CD14-positive monocyte (primary cell): ENCODE data around the gene EPB41. TPM values are rescaled to one million over a fixed set of nuclear protein-coding genes. Genes with fewer than 3 reads are reported as not detected.

ENCODE experiments used
- DNase-seq, 3 donors: peaks; one replicate each; pipeline ENCODE4 v3.0.0-alpha.2; 2011 to 2022
- H2AFZ ChIP-seq: 2 replicates; pipeline ENCODE4 v1.6.0; 2012; ENCODE audit warnings: mild to moderate bottlenecking, low read depth, low read length, inconsistent platforms; ENCODE audit not compliant: insufficient read depth, poor library complexity, severe bottlenecking
- H3K27ac ChIP-seq, 2 donors: 1 replicate in 1 of 2; 2 replicates in 1 of 2; pipeline ENCODE4 v1.5.1; 2012 to 2013; ENCODE audit warnings: low read length in 2 of 2, control low read depth in 1 of 2, inconsistent platforms in 1 of 2, low read depth in 1 of 2, mild to moderate bottlenecking in 1 of 2
- H3K27me3 ChIP-seq, 2 donors: one replicate each; pipeline versions ENCODE4 v1.6.0 to v1.6.1; 2011 to 2013; ENCODE audit warnings: low read length in 2 of 2; ENCODE audit not compliant: control insufficient read depth in 2 of 2, insufficient read depth in 2 of 2
- H3K36me3 ChIP-seq, 2 donors: replicated peaks in 1 of 2; 1 replicate in 1 of 2; 2 replicates in 1 of 2; pipeline versions ENCODE4 v1.5.1 to v1.6.1; 2012 to 2013; ENCODE audit warnings: low read length in 2 of 2, control low read depth in 1 of 2, inconsistent platforms in 1 of 2, mild to moderate bottlenecking in 1 of 2; ENCODE audit not compliant: insufficient read depth in 2 of 2, control insufficient read depth in 1 of 2
- H3K4me1 ChIP-seq, 2 donors: 1 replicate in 1 of 2; 2 replicates in 1 of 2; pipeline versions ENCODE4 v1.5.1 to v1.6.1; 2012 to 2013; ENCODE audit warnings: low read length in 2 of 2, control low read depth in 1 of 2, inconsistent platforms in 1 of 2, mild to moderate bottlenecking in 1 of 2, moderate library complexity in 1 of 2; ENCODE audit not compliant: insufficient read depth in 2 of 2, control insufficient read depth in 1 of 2
- H3K4me2 ChIP-seq: replicated peaks from 2 replicates; pipeline ENCODE3; 2012; ENCODE audit warnings: low read length, moderate library complexity, mild to moderate bottlenecking; ENCODE audit not compliant: poor library complexity, severe bottlenecking; ENCODE audit errors: extremely low read depth
- H3K4me3 ChIP-seq, 3 experiments: fragments of 200-600 bp in 1 of 3; sonication (generic) in 1 of 3; replicated peaks in 1 of 3; 1 replicate in 2 of 3; 2 replicates in 1 of 3; pipeline ENCODE4 v1.5.1; 2011 to 2013; ENCODE audit warnings: low read length in 3 of 3, mild to moderate bottlenecking in 3 of 3, control low read depth in 2 of 3, low read depth in 2 of 3, inconsistent platforms in 1 of 3, moderate library complexity in 1 of 3
- H3K79me2 ChIP-seq: 2 replicates; pipeline ENCODE4 v1.6.0; 2012; ENCODE audit warnings: mild to moderate bottlenecking, control low read depth, inconsistent platforms, low read length, moderate library complexity; ENCODE audit not compliant: insufficient read depth
- H3K9ac ChIP-seq: 2 replicates; pipeline ENCODE4 v1.6.0; 2017; ENCODE audit warnings: low read length, mild to moderate bottlenecking; ENCODE audit not compliant: insufficient read depth, poor library complexity, severe bottlenecking
- H3K9me3 ChIP-seq, 2 donors: replicated peaks in 1 of 2; 1 replicate in 1 of 2; 2 replicates in 1 of 2; pipeline versions ENCODE4 v1.5.1 to v1.6.1; 2012 to 2013; ENCODE audit warnings: low read length in 2 of 2, control low read depth in 1 of 2; ENCODE audit not compliant: control insufficient read depth in 1 of 2, insufficient read depth in 1 of 2
- H4K20me1 ChIP-seq: 2 replicates; pipeline ENCODE4 v1.6.0; 2012; ENCODE audit warnings: mild to moderate bottlenecking, low read length, control low read depth, moderate library complexity; ENCODE audit not compliant: insufficient read depth
- H3K27ac Mint-ChIP-seq, 7 donors: one replicate each; pipeline ENCODE4 v1.8.0; 2020; ENCODE audit warnings: mild to moderate bottlenecking in 7 of 7, mixed read lengths in 7 of 7, moderate library complexity in 6 of 7, inconsistent platforms in 2 of 7
- H3K27me3 Mint-ChIP-seq, 3 donors: one replicate each; pipeline ENCODE4 v1.8.0; 2021 to 2022; ENCODE audit warnings: low read depth in 3 of 3, mild to moderate bottlenecking in 3 of 3, mixed read lengths in 3 of 3, moderate library complexity in 3 of 3, inconsistent platforms in 1 of 3
- H3K36me3 Mint-ChIP-seq, 2 donors: one replicate each; pipeline ENCODE4 v1.8.0; 2020; ENCODE audit warnings: mixed read lengths in 2 of 2, inconsistent platforms in 1 of 2, mild to moderate bottlenecking in 1 of 2
- H3K4me1 Mint-ChIP-seq: one replicate; pipeline ENCODE4 v1.8.0; 2020; ENCODE audit warnings: mild to moderate bottlenecking, mixed read lengths
- H3K4me3 Mint-ChIP-seq, 2 donors: one replicate each; pipeline ENCODE4 v1.8.0; 2020; ENCODE audit warnings: mild to moderate bottlenecking in 2 of 2, mixed read lengths in 2 of 2, moderate library complexity in 1 of 2
- H3K9me3 Mint-ChIP-seq, 7 donors: one replicate each; pipeline ENCODE4 v1.8.0; 2020 to 2022; ENCODE audit warnings: mixed read lengths in 7 of 7, mild to moderate bottlenecking in 6 of 7, moderate library complexity in 6 of 7, inconsistent platforms in 2 of 7
- CTCF ChIP-seq: fragments of 200-600 bp; IDR thresholded peaks from one replicate; pipeline ENCODE4 v1.8.0; 2022; ENCODE audit warnings: antibody characterized with exemption, mild to moderate bottlenecking
- WGBS: methylation state at CpG from one replicate; pipeline ENCODE4 v1.1.5; 2013; ENCODE audit warnings: missing lambda C conversion rate; ENCODE audit not compliant: insufficient coverage; 5-methylcytosine and 5-hydroxymethylcytosine counted together
- intact Hi-C, 2 donors: fragments of 100-400 bp; cut with micrococcal nuclease; formaldehyde crosslinking; loops; one replicate each; pipeline versions ENCODE4 v1.15.0 to v1.15.1; 2023
- polyA plus RNA-seq, 3 donors: library from polyadenylated mRNA; depleted of rRNA in 1 of 3; unstranded in 2 of 3; stranded (reverse) in 1 of 3; fragments of 300-500 nt in 2 of 3; fragments of >200 nt in 1 of 3; fragmentation: Illumina TruSeq in 2 of 3; gene quantifications; 1 replicate in 2 of 3; 2 replicates in 1 of 3; pipeline ENCODE4 v1.2.3, GENCODE V29; 2012 to 2021

The EPB41 gene
- polyA plus RNA-seq, 3 donors = 11.3 to 19.4 (median 18.9) TPM

GRCh38 chr1:29112705-29113412, 198.5 kb downstream of the EPB41 start:
- Histone ChIP-seq H4K20me1 (no peaks in the 10 kb centered on the region), H3K79me2 (no peaks in the 10 kb centered on the region), H3K4me3 (no peak overlapping the region), H3K4me1 (no peaks in the 10 kb centered on the region), H2AFZ (no peak overlapping the region), H3K27ac (no peak overlapping the region), H3K27me3 (no peaks in the 10 kb centered on the region), H3K4me2 (no peak overlapping the region), H3K9ac (no peak overlapping the region), H3K9me3 (no peaks in the 10 kb centered on the region), H3K36me3 (peaks cover 57 to 85% of the 10 kb centered on the region in 2 donors)
- Mint-ChIP-seq H3K27ac (no peak overlapping the region), H3K4me3 (no peak overlapping the region), H3K27me3 (no peaks in the 10 kb centered on the region), H3K4me1 (no peaks in the 10 kb centered on the region), H3K9me3 (peaks cover 0 to 4% (median 0%) of the 10 kb centered on the region in 7 donors), H3K36me3 (peaks cover 75 to 93% of the 10 kb centered on the region in 2 donors)
- no peak for TF ChIP-seq CTCF
- WGBS = 100% methylated on average over 2 of the region's 7 CpGs
- DNase-seq = no peak
- intact Hi-C loops = no loop called here

DNA sequence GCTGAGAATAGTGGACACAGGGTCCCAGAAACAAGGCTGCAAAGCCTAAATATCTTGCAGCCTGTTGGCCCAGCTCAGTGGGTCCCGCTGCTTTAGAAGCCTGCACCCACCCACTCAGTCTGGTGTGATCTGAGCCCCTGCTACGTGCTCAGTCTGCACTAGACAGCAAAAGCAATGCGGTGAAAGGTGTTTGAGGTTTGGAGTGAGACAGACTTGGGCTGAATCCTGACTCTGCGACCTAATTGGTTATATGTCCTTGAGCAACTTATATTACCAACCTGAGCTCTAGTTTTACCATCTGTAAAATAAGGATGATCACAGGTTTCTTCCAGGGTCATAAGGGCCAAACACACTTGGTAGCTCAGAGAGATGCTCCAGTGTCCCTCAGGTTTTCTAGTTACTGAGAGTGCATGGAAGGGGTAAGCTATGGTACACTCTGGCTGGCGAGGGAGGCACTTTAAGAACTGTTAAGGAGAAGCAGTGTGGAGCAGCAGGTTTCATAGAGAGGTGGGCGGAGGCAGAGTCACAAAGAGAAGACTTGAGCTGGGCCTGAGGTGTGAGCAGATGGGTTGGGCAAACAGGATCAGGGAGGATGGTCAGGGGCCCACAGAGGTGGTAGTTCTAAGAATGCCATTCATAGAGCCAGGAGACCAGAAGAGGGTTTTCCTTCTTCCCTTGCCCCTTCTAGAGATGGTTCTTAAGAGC, 199.2 kb downstream of the EPB41 start:
- H3K36me3 ChIP-seq = peaks cover 62 to 93% of the 10 kb centered on the region in 2 donors
- no peaks in the 10 kb centered on the region for H3K79me2 ChIP-seq
- no peaks in the 10 kb centered on the region for H3K27me3 ChIP-seq
- Mint-ChIP-seq H3K4me3 (no peak overlapping the region), H3K36me3 (peaks cover 78 to 92% of the 10 kb centered on the region in 2 donors), H3K9me3 (peaks cover 0 to 4% (median 0%) of the 10 kb centered on the region in 7 donors), H3K27ac (no peak overlapping the region), H3K4me1 (no peaks in the 10 kb centered on the region), H3K27me3 (peaks cover 0 to 2% (median 0%) of the 10 kb centered on the region in 3 donors)
- H3K9ac ChIP-seq = no peak overlapping the region
- no peaks in the 10 kb centered on the region for H3K9me3 ChIP-seq
- no peak for TF ChIP-seq CTCF
- no peak for DNase-seq
- H2AFZ ChIP-seq = no peak overlapping the region
- H3K4me3 ChIP-seq = no peak overlapping the region
- WGBS = 100% methylated on average over 3 of the region's 6 CpGs
- no peak overlapping the region for H3K27ac ChIP-seq
- no peak overlapping the region for H3K4me2 ChIP-seq
- H4K20me1 ChIP-seq = no peaks in the 10 kb centered on the region
- intact Hi-C loops = no loop called here
- H3K4me1 ChIP-seq = no peaks in the 10 kb centered on the region
